SU-DHL-6 (cell line): ENCODE data around the gene ZNF333.

Experiments
- H2AFZ ChIP-seq: fragments of 200-600 bp; sonication (generic); 2 replicates; pipeline ENCODE4 v1.6.1; 2014; ENCODE audit warnings: low read depth, mild to moderate bottlenecking, moderate library complexity, mixed read lengths, antibody characterized with exemption, low read length; ENCODE audit not compliant: severe bottlenecking
- H3F3A ChIP-seq: fragments of 200-600 bp; shearing (Covaris generic); 2 replicates; pipeline ENCODE4 v1.6.0; 2016; ENCODE audit warnings: antibody characterized with exemption, mild to moderate bottlenecking; ENCODE audit not compliant: insufficient read depth
- H3K27ac ChIP-seq: fragments of 200-600 bp; sonication (generic); 2 replicates; pipeline ENCODE4 v1.5.1; 2016; ENCODE audit warnings: low read depth, mild to moderate bottlenecking, low read length, moderate library complexity, mixed read lengths
- H3K27me3 ChIP-seq: fragments of 200-600 bp; sonication (generic), shearing (Covaris generic); 2 replicates; pipeline ENCODE4 v1.6.0; 2014; ENCODE audit warnings: mild to moderate bottlenecking, low read length
- H3K36me3 ChIP-seq: fragments of 200-600 bp; sonication (generic); 2 replicates; pipeline ENCODE4 v1.6.1; 2014; ENCODE audit warnings: mild to moderate bottlenecking, low read length, mixed read lengths
- H3K4me2 ChIP-seq: fragments of 300-600, 200-600 bp; shearing (Covaris generic), sonication (generic); 2 replicates; pipeline ENCODE4 v1.6.0; 2014; ENCODE audit warnings: low read length, low read depth, mild to moderate bottlenecking; ENCODE audit not compliant: poor library complexity, severe bottlenecking
- H3K4me3 ChIP-seq: fragments of 200-600 bp; sonication (generic); 2 replicates; pipeline ENCODE4 v1.5.1; 2014; ENCODE audit warnings: antibody characterized with exemption, low read length, mild to moderate bottlenecking, mixed read lengths; ENCODE audit not compliant: insufficient read depth, poor library complexity, severe bottlenecking
- H3K79me2 ChIP-seq: fragments of 200-600 bp; sonication (generic); 2 replicates; pipeline ENCODE4 v1.6.1; 2014; ENCODE audit warnings: mild to moderate bottlenecking, low read length, moderate library complexity; ENCODE audit not compliant: insufficient read depth
- H3K9ac ChIP-seq: fragments of 200-600 bp; sonication (generic); 2 replicates; pipeline ENCODE4 v1.7.0; 2014; ENCODE audit warnings: mild to moderate bottlenecking, low read length
- H3K9me2 ChIP-seq: fragments of 200-600 bp; sonication (generic); replicated peaks from 2 replicates; pipeline ENCODE4 v1.6.1; 2014; ENCODE audit warnings: low read length; ENCODE audit not compliant: insufficient read depth
- H3K9me3 ChIP-seq: fragments of 200-600 bp; sonication (generic); 2 replicates; pipeline ENCODE4 v1.6.1; 2014; ENCODE audit warnings: low read length, mixed read lengths; ENCODE audit not compliant: insufficient read depth
- H4K20me1 ChIP-seq: fragments of 200-600 bp; sonication (generic); 2 replicates; pipeline ENCODE4 v1.6.1; 2014; ENCODE audit warnings: low read depth, mild to moderate bottlenecking, antibody characterized with exemption, low read length, moderate library complexity, mixed read lengths
- EZH2phosphoT487 ChIP-seq: fragments of 200-600 bp; sonication (generic), shearing (Covaris generic); conservative IDR thresholded peaks from 2 replicates; pipeline ENCODE4 v1.6.1; 2018; ENCODE audit warnings: mild to moderate bottlenecking, antibody characterized with exemption, low read length, moderate library complexity, mixed read lengths
- TF ChIP-seq, protein P1 (sequence below): fragments of 200-600 bp; sonication (generic); IDR thresholded peaks from one replicate; pipeline ENCODE4 v1.5.1; 2017; ENCODE audit warnings: antibody characterized with exemption, mild to moderate bottlenecking, low read length, moderate library complexity; ENCODE audit not compliant: insufficient read depth, poor library complexity, severe bottlenecking

Gene ZNF333

DNA sequence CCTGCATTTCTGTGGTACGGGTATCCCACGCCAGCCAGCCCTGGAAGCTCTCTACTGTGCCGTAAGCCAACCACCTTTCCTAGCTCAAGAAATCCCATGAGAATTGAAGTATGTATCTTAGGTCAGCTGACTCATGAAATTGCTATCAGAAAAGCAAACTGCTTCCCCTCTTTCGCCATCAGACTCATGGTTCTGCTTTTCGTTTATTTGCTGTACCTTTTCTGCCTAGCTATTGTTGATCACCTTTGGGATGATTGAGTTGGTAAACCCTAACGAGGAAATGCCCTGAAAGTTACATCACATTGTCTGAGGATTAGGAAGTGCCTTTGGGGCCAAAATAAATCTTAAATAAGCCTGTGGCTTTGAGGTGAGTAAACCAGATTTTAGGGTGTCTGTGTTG, 15.1 kb upstream of the ZNF333 start, which contains the start of gene ADGRE3:
Gene ADGRE3, minus strand, starts transcription at position 81 of the 400 bp plus-strand sequence. Its CDS starts 74 bp downstream, at position 7.
- no peak for TF ChIP-seq EZH2phosphoT487
- TF ChIP-seq, protein P1, sequence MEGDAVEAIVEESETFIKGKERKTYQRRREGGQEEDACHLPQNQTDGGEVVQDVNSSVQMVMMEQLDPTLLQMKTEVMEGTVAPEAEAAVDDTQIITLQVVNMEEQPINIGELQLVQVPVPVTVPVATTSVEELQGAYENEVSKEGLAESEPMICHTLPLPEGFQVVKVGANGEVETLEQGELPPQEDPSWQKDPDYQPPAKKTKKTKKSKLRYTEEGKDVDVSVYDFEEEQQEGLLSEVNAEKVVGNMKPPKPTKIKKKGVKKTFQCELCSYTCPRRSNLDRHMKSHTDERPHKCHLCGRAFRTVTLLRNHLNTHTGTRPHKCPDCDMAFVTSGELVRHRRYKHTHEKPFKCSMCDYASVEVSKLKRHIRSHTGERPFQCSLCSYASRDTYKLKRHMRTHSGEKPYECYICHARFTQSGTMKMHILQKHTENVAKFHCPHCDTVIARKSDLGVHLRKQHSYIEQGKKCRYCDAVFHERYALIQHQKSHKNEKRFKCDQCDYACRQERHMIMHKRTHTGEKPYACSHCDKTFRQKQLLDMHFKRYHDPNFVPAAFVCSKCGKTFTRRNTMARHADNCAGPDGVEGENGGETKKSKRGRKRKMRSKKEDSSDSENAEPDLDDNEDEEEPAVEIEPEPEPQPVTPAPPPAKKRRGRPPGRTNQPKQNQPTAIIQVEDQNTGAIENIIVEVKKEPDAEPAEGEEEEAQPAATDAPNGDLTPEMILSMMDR: no peak
- Histone ChIP-seq H3K36me3 (no peaks in the 10 kb centered on the region), H3K9ac (no peak within 1 kb of the TSS), H3K4me3 (no peak within 1 kb of the TSS), H3K9me2 (no peaks in the 10 kb centered on the region), H3K79me2 (no peaks in the 10 kb centered on the region), H3K4me2 (no peak within 1 kb of the TSS), H2AFZ (no peak within 1 kb of the TSS), H3K27ac (no peak within 1 kb of the TSS), H3K9me3 (no peaks in the 10 kb centered on the region), H3F3A (no peaks in the 10 kb centered on the region), H4K20me1 (no peaks in the 10 kb centered on the region), H3K27me3 (no peaks in the 10 kb centered on the region)

GRCh38 chr19:14676762-14677161, 13.1 kb upstream of the ZNF333 start:
- Histone ChIP-seq H3K4me2 (no peak overlapping the region), H3K27ac (no peak overlapping the region), H3K36me3 (no peaks in the 10 kb centered on the region), H3K27me3 (no peaks in the 10 kb centered on the region), H4K20me1 (no peaks in the 10 kb centered on the region), H3K9ac (no peak overlapping the region), H3K79me2 (no peaks in the 10 kb centered on the region), H3K9me2 (no peaks in the 10 kb centered on the region), H3F3A (no peaks in the 10 kb centered on the region), H3K9me3 (no peaks in the 10 kb centered on the region), H2AFZ (no peak overlapping the region), H3K4me3 (no peak overlapping the region)
- TF ChIP-seq EZH2phosphoT487: no peak
- TF ChIP-seq, protein P1: no peak

DNA sequence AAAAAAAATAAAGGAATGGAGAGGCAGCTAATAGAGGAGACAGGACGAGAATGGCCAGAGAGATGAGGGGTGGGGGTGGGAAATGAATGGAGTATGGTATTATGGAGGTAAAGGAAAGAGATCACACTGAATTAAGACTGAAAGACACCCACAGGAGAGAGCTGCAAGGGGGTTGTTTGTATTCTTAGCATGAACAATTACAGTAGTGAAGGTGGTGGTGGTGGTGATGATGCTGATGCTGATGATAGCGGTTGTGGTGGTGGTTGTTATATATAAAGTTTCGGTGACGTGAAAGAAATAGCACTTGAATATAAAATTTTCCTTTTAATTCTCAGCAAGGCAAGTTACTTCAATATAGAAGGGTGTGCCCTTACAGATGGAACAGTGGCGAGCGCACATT, 12.4 kb upstream of the ZNF333 start:
- H3K4me2 ChIP-seq: no peak overlapping the region
- H3K9me3 ChIP-seq: no peaks in the 10 kb centered on the region
- no peaks in the 10 kb centered on the region for H3K27me3 ChIP-seq
- H2AFZ ChIP-seq: no peak overlapping the region
- H3K4me3 ChIP-seq: no peak overlapping the region
- H3K9me2 ChIP-seq: no peaks in the 10 kb centered on the region
- no peak overlapping the region for H3K27ac ChIP-seq
- no peak overlapping the region for H3K9ac ChIP-seq
- H4K20me1 ChIP-seq: no peaks in the 10 kb centered on the region
- no peaks in the 10 kb centered on the region for H3K36me3 ChIP-seq
- TF ChIP-seq, protein P1: no peak
- no peak for TF ChIP-seq EZH2phosphoT487
- H3K79me2 ChIP-seq: no peaks in the 10 kb centered on the region
- H3F3A ChIP-seq: no peaks in the 10 kb centered on the region

- Histone ChIP-seq H3K79me2 (no peaks in the 10 kb centered on the region), H3K9ac (no peak overlapping the region), H4K20me1 (no peaks in the 10 kb centered on the region), H3K9me3 (no peaks in the 10 kb centered on the region), H3K9me2 (no peaks in the 10 kb centered on the region), H3K27ac (no peak overlapping the region), H3K27me3 (no peaks in the 10 kb centered on the region), H3F3A (no peaks in the 10 kb centered on the region), H2AFZ (no peak overlapping the region), H3K4me2 (no peak overlapping the region), H3K4me3 (no peak overlapping the region), H3K36me3 (no peaks in the 10 kb centered on the region)
- TF ChIP-seq, protein P1: no peak
- no peak for TF ChIP-seq EZH2phosphoT487
These were observed 11.6 kb upstream of the ZNF333 start for GRCh38 chr19:14678199-14678598.
